HCT116 (cell line): Measurements from ENCODE around the gene MIPEP. TPM values are rescaled to one million over a fixed set of nuclear protein-coding genes. Genes with fewer than 3 reads are reported as not detected.

Experiments used
- ATAC-seq: fragments of 200-7000 bp; cut with Tn5 transposase; 2 replicates; pipeline ENCODE4 v1.9.1; 2020; ENCODE audit warnings: mild to moderate bottlenecking, moderate library complexity
- BruUV-seq: library from RNA; stranded (reverse); fragments of 400-500 nt; replicated peaks from 2 replicates; lab custom pipeline; 2021; lab: Mats Ljungman, UMichigan
- CTCF ChIA-PET: fragments of 300-600 bp; sonication (Branson Sonifier 250); formaldehyde crosslinking; loops from one replicate; lab custom pipeline; 2021; ENCODE audit warnings: antibody characterized with exemption; lab: Charles Lee
- POLR2A ChIA-PET: fragments of 300-600, 350-600 bp; sonication (Branson Sonifier 250); formaldehyde crosslinking; loops from one replicate; lab custom pipeline; 2021; ENCODE audit warnings: antibody characterized with exemption; lab: Charles Lee
- RAD21 ChIA-PET, 2 experiments: fragments of 300-600 bp; sonication (Branson Sonifier 250); formaldehyde crosslinking; loops; one replicate each; lab custom pipeline; 2023; ENCODE audit warnings: low total read pairs in 2 of 2; ENCODE audit not compliant: uncharacterized antibody in 2 of 2, unreplicated experiment in 2 of 2, low non-redundant PET in 1 of 2; lab: Charles Lee
- DNase-seq: peaks from one replicate; pipeline ENCODE4 v3.0.0-alpha.2; 2010; ENCODE audit warnings: low read depth, low spot score
- H2AFZ ChIP-seq: fragments of 200-600 bp; shearing (Covaris generic), sonication (generic); 2 replicates; pipeline ENCODE4 v1.6.1; 2017; ENCODE audit warnings: low read depth, mixed run types, mixed read lengths, antibody characterized with exemption, low read length; ENCODE audit not compliant: poor library complexity, severe bottlenecking
- H3K27ac ChIP-seq: 2 replicates; pipeline ENCODE4 v1.5.1; 2012; ENCODE audit warnings: low read depth, low read length
- H3K27me3 ChIP-seq: fragments of 200-600 bp; sonication (generic); 2 replicates; pipeline ENCODE4 v1.6.1; 2016; ENCODE audit warnings: mixed run types, low read length, mixed read lengths; ENCODE audit not compliant: insufficient read depth
- H3K36me3 ChIP-seq, 2 experiments: fragments of 200-500 bp in 1 of 2; fragments of 200-600 bp in 1 of 2; sonication (Bioruptor generic) in 1 of 2; sonication (generic) in 1 of 2; 2 replicates each; pipeline versions ENCODE4 v1.5.1 to v1.6.1; 2014 to 2016; ENCODE audit warnings: low read length in 2 of 2, inconsistent platforms in 1 of 2, mixed read lengths in 1 of 2, mixed run types in 1 of 2; ENCODE audit not compliant: insufficient read depth in 2 of 2, control insufficient read depth in 1 of 2
- H3K4me1 ChIP-seq, 2 experiments: fragments of 200-600 bp in 1 of 2; sonication (generic) in 1 of 2; 2 replicates each; pipeline versions ENCODE4 v1.5.1 to v1.6.1; 2012 to 2017; ENCODE audit warnings: low read length in 2 of 2, inconsistent platforms in 1 of 2, mild to moderate bottlenecking in 1 of 2, mixed read lengths in 1 of 2, mixed run types in 1 of 2, moderate library complexity in 1 of 2; ENCODE audit not compliant: insufficient read depth in 2 of 2, control insufficient read depth in 1 of 2
- H3K4me2 ChIP-seq: fragments of 200-600 bp; sonication (generic); 2 replicates; pipeline ENCODE4 v1.6.1; 2017; ENCODE audit warnings: mixed run types, low read length, mixed read lengths
- H3K4me3 ChIP-seq, 2 experiments: fragments of 200-600 bp in 1 of 2; sonication (generic) in 1 of 2; replicated peaks in 1 of 2; 2 replicates each; pipeline ENCODE4 v1.5.1; 2011 to 2016; ENCODE audit warnings: low read length in 2 of 2, control low read depth in 1 of 2, low read depth in 1 of 2, mild to moderate bottlenecking in 1 of 2, mixed read lengths in 1 of 2, mixed run types in 1 of 2
- H3K79me2 ChIP-seq: fragments of 200-600 bp; sonication (generic); 2 replicates; pipeline ENCODE4 v1.6.1; 2017; ENCODE audit warnings: mild to moderate bottlenecking, mixed run types, low read length, moderate library complexity, mixed read lengths; ENCODE audit not compliant: insufficient read depth
- H3K9ac ChIP-seq: fragments of 200-600 bp; sonication (generic); 2 replicates; pipeline ENCODE4 v1.6.1; 2016; ENCODE audit warnings: low read length, mixed read lengths
- H3K9me2 ChIP-seq: fragments of 200-600 bp; sonication (generic), shearing (Covaris generic); 2 replicates; pipeline ENCODE4 v1.6.1; 2017; ENCODE audit warnings: mixed run types, mild to moderate bottlenecking, moderate library complexity; ENCODE audit not compliant: insufficient read depth
- H3K9me3 ChIP-seq, 2 experiments: fragments of 200-500 bp in 1 of 2; fragments of 200-600 bp in 1 of 2; sonication (Bioruptor generic) in 1 of 2; sonication (generic) in 1 of 2; 2 replicates each; pipeline ENCODE4 v1.6.1; 2014 to 2017; ENCODE audit warnings: low read length in 2 of 2, mixed read lengths in 2 of 2, inconsistent platforms in 1 of 2, low read depth in 1 of 2, mild to moderate bottlenecking in 1 of 2, mixed run types in 1 of 2, moderate library complexity in 1 of 2; ENCODE audit not compliant: control insufficient read depth in 1 of 2, insufficient read depth in 1 of 2
- H4K20me1 ChIP-seq: fragments of 200-600 bp; sonication (generic), shearing (Covaris generic); 2 replicates; pipeline ENCODE4 v1.6.1; 2017; ENCODE audit warnings: mixed run types, mild to moderate bottlenecking, moderate library complexity; ENCODE audit not compliant: insufficient read depth
- CTCF ChIP-seq, 3 experiments: fragments of 200-600 bp in 1 of 3; sonication (generic) in 1 of 3; IDR thresholded peaks in 2 of 3; conservative IDR thresholded peaks in 1 of 3; 2 replicates each; pipeline ENCODE4 v1.5.1; 2012 to 2017; ENCODE audit warnings: low read depth in 2 of 3, low read length in 2 of 3, antibody characterized with exemption in 1 of 3, borderline replicate concordance in 1 of 3, control low read depth in 1 of 3, mild to moderate bottlenecking in 1 of 3, mixed read lengths in 1 of 3, mixed run types in 1 of 3, moderate library complexity in 1 of 3; ENCODE audit not compliant: insufficient read depth in 1 of 3
- ELF1 ChIP-seq: IDR thresholded peaks from 2 replicates; pipeline ENCODE4 v1.6.1; 2012; ENCODE audit warnings: low read depth, borderline replicate concordance
- EZH2 ChIP-seq: fragments of 200-600 bp; sonication (generic); IDR thresholded peaks from 2 replicates; pipeline ENCODE4 v1.6.1; 2017; ENCODE audit warnings: antibody characterized with exemption, mixed run types
- FOSL1 ChIP-seq: IDR thresholded peaks from 2 replicates; pipeline ENCODE4 v1.6.1; 2012; ENCODE audit warnings: low read depth
- REST ChIP-seq: IDR thresholded peaks from 2 replicates; pipeline ENCODE4 v1.6.1; 2012; ENCODE audit warnings: low read depth
- SRF ChIP-seq: IDR thresholded peaks from 2 replicates; pipeline ENCODE4 v1.6.1; 2012; ENCODE audit warnings: low read depth
- intact Hi-C: fragments of 100-400 bp; cut with micrococcal nuclease; formaldehyde crosslinking; loops from 2 replicates; pipeline ENCODE4 v1.10.0; 2022
- total RNA-seq: library from RNA; stranded (reverse); gene quantifications from one replicate; pipeline ENCODE4 v1.2.1, GENCODE V29; 2021; ENCODE audit not compliant: unreplicated experiment

MIPEP gene
- total RNA-seq, 1 experiment from 2014 or later, result 33.3 TPM

GRCh38 chr13:23778002-23778652, 111.1 kb downstream of the MIPEP start:
- no TSS peak for BruUV-seq
- no peaks in the 10 kb centered on the region for H3K9me2 ChIP-seq
- no peaks in the 10 kb centered on the region for H3K36me3 ChIP-seq
- no peak overlapping the region for H3K4me3 ChIP-seq
- H3K27me3 ChIP-seq, result no peaks in the 10 kb centered on the region
- no peak overlapping the region for H3K9ac ChIP-seq
- H2AFZ ChIP-seq, result no peak overlapping the region
- H3K9me3 ChIP-seq, result no peaks in the 10 kb centered on the region
- no peak overlapping the region for H3K4me2 ChIP-seq
- intact Hi-C loops, result no loop called here
- POLR2A ChIA-PET, result no interaction called here
- no peak for DNase-seq
- RAD21 ChIA-PET, result no interaction called here
- CTCF ChIA-PET, result no interaction called here
- TF ChIP-seq FOSL1 (no peak), EZH2 (no peak), CTCF (IDR thresholded peaks at IDR 0.05 in 2 of 3, conservative IDR thresholded peaks at IDR 0.05 in 1 of 3; ENCODE audit: borderline replicate concordance in 1 of 3, insufficient read depth in 1 of 3, low read depth in 2 of 3, low read length in 2 of 3) (0 out of 6 replicates have a peak, but pooled peaks of 1 of the 3 experiments have one; percentile 4), SRF (no peak), REST (no peak), ELF1 (no peak)
- H3K27ac ChIP-seq, result no peak overlapping the region
- no peaks in the 10 kb centered on the region for H3K79me2 ChIP-seq
- no peaks in the 10 kb centered on the region for H3K4me1 ChIP-seq
- ATAC-seq, result no peak
- H4K20me1 ChIP-seq, result no peaks in the 10 kb centered on the region
